ENCODE results near the gene ROBO2. TPM values are rescaled to one million over a fixed set of nuclear protein-coding genes. Genes with fewer than 3 reads are reported as not detected.
A peak's percentile ranks its signal among the peaks of the same experiment; 100 is the strongest.

ROBO2 gene
- total and polyA plus RNA-seq, 7 donors: 0.23 to 2.9 (median 0.38) TPM; not detected in 1

DNA sequence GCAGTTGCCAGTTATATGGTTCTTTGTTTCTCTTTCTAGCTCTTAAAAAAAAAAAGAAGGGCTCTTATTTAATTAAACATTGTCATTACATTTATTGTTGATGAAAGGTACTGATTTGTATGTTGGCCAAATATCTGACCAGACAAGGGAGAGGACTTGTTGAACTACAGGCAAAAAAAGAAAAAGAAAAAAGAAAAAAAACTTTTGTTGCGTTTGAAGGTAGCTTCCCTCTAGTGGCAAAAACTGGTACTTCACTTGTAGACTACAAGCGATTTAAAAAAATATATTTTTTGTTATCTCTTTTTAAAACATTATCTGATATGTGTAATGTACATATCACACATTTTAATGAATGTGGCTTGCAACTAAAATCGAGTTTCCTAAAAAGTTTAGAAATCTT, 280.6 kb downstream of the ROBO2 start:
- no peak overlapping the region for H3K27ac ChIP-seq
- DNase-seq: no peak
- intact Hi-C loops (cut with DNase I): no loop called here
- H3K4me1 ChIP-seq: no peaks in the 10 kb centered on the region
- 4 to 9% methylated on average over 3 of the region's 3 CpGs for WGBS, 2 donors
- H3K27me3 ChIP-seq: no peaks in the 10 kb centered on the region
- no peak overlapping the region for H3K4me3 ChIP-seq
- no peaks in the 10 kb centered on the region for H3K9me3 ChIP-seq
- no peaks in the 10 kb centered on the region for H3K36me3 ChIP-seq
- no peak for TF ChIP-seq EP300 (IDR thresholded peaks at IDR 0.05)
- TF ChIP-seq, protein P1, sequence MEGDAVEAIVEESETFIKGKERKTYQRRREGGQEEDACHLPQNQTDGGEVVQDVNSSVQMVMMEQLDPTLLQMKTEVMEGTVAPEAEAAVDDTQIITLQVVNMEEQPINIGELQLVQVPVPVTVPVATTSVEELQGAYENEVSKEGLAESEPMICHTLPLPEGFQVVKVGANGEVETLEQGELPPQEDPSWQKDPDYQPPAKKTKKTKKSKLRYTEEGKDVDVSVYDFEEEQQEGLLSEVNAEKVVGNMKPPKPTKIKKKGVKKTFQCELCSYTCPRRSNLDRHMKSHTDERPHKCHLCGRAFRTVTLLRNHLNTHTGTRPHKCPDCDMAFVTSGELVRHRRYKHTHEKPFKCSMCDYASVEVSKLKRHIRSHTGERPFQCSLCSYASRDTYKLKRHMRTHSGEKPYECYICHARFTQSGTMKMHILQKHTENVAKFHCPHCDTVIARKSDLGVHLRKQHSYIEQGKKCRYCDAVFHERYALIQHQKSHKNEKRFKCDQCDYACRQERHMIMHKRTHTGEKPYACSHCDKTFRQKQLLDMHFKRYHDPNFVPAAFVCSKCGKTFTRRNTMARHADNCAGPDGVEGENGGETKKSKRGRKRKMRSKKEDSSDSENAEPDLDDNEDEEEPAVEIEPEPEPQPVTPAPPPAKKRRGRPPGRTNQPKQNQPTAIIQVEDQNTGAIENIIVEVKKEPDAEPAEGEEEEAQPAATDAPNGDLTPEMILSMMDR (IDR thresholded peaks at IDR 0.05): peak in 3 of 4 experiments; percentile 22 to 75 (median 32)

DNA sequence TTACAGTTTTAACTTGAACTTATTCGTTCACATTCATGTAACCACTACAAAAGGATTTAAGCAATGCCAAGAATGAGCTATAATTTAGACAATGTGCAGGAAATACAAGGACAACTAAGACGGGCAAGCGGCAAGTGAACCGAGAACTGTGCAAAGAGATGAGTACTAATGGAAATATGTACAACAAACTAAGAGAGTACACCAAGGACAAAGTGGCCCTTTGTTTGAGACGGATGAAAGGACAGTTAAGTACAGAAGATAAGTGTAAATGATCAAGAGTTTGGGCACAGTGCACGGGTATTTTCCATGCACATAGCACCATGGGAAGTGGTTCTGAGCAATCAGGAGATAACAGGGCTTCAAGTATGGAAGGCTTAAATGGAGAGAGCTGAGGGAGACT, 281.7 kb downstream of the ROBO2 start:
- Histone ChIP-seq H3K27ac (no peak overlapping the region), H3K36me3 (no peaks in the 10 kb centered on the region), H3K4me1 (no peaks in the 10 kb centered on the region), H3K9me3 (no peaks in the 10 kb centered on the region), H3K4me3 (no peak overlapping the region), H3K27me3 (no peaks in the 10 kb centered on the region)
- intact Hi-C loops (cut with DNase I): no loop called here
- no peak for TF ChIP-seq EP300 (IDR thresholded peaks at IDR 0.05)
- TF ChIP-seq, protein P1 (IDR thresholded peaks at IDR 0.05): no peak
- no peak for TF ChIP-seq POLR2AphosphoS5 (IDR thresholded peaks at IDR 0.05)
- TF ChIP-seq POLR2A (IDR thresholded peaks at IDR 0.05): no peak
- DNase-seq: no peak
- 41 to 74% methylated on average over 6 of the region's 6 CpGs for WGBS, 2 donors

DNA sequence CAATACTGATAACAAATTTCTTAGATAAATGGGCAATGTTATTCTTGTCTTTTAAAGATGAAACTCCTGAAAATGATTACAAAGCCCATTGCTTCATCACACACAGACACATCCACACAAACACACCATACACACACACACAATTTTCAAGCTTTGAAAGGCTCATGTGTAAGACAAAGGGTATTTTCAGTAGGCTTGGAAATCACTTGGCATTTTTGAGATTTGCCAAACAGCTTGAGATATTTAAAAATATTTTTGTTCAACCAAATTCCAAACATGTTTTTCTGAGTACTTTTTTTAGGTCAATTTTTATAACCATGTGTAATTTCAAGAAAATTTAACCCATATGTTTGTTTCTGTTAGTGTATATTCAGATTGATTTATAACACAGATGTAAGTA, 283.7 kb downstream of the ROBO2 start:
- Histone ChIP-seq H3K27ac (no peak overlapping the region), H3K4me3 (no peak overlapping the region), H3K36me3 (no peaks in the 10 kb centered on the region), H3K4me1 (peaks cover 0 to under 1% (median 0%) of the 10 kb centered on the region in 4 donors), H3K9me3 (no peaks in the 10 kb centered on the region), H3K27me3 (no peaks in the 10 kb centered on the region)
- TF ChIP-seq POLR2AphosphoS5 (IDR thresholded peaks at IDR 0.05) (no peak), POLR2A (IDR thresholded peaks at IDR 0.05) (no peak), EP300 (IDR thresholded peaks at IDR 0.05) (no peak)
- TF ChIP-seq, protein P1 (IDR thresholded peaks at IDR 0.05): no peak
- intact Hi-C loops (cut with DNase I): no loop called here
- DNase-seq: no peak

DNA sequence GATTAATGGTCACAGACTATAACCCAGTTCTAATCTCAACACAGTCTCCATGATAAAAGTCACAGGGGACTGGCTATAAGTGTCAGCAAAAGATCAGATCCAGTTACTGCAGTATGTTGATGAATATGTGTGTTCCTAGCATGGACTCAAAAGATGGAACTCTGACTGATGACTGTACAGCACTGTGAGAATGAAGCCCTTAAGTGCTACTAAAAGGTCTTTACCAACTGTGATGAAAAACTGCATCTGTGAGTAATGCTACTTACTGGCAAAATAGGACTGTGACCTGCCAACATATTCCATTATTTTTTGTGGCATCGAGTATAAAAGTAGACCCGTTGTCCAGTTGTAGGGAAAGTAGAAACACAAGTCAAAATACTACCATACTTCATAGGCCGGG, 284.2 kb downstream of the ROBO2 start:
- no peak for TF ChIP-seq EP300 (IDR thresholded peaks at IDR 0.05)
- TF ChIP-seq POLR2A (IDR thresholded peaks at IDR 0.05): no peak
- no peak for TF ChIP-seq POLR2AphosphoS5 (IDR thresholded peaks at IDR 0.05)
- TF ChIP-seq, protein P1 (IDR thresholded peaks at IDR 0.05): no peak
- DNase-seq: no peak
- intact Hi-C loops (cut with DNase I): no loop called here
- Histone ChIP-seq H3K27ac (no peak overlapping the region), H3K4me3 (no peak overlapping the region), H3K36me3 (no peaks in the 10 kb centered on the region), H3K9me3 (no peaks in the 10 kb centered on the region), H3K4me1 (peaks cover 0 to 5% (median 0%) of the 10 kb centered on the region in 4 donors), H3K27me3 (no peaks in the 10 kb centered on the region)
- 91 to 95% methylated on average over 3 of the region's 3 CpGs for WGBS, 2 donors

DNA sequence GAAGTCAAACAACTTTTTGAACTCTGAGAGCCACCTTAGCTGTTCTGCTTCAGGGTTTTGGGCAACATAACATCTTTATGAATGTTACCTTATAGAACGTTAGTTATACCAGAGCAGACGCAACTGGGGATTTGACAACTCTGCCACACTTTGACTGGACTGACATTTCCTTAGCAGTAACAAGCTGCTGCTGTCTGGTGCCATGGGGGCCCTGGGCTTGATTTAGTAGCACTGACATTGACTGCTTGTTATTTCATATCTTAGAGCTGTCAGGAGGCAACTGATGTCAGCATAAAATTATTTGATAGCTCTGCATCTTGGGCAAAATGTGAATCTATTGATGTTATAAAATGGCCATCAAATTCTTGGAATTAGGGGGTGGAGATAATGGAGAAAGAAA, 285.4 kb downstream of the ROBO2 start:
- Histone ChIP-seq H3K4me3 (no peak overlapping the region), H3K27me3 (no peaks in the 10 kb centered on the region), H3K36me3 (no peaks in the 10 kb centered on the region), H3K27ac (no peak overlapping the region), H3K4me1 (peaks cover 0 to 9% (median 0%) of the 10 kb centered on the region in 4 donors), H3K9me3 (no peaks in the 10 kb centered on the region)
- WGBS, 2 donors: 83 to 90% methylated on average over 2 of the region's 2 CpGs
- intact Hi-C loops (cut with DNase I): no loop called here
- TF ChIP-seq POLR2AphosphoS5 (IDR thresholded peaks at IDR 0.05): no peak
- no peak for TF ChIP-seq EP300 (IDR thresholded peaks at IDR 0.05)
- no peak for TF ChIP-seq POLR2A (IDR thresholded peaks at IDR 0.05)
- TF ChIP-seq, protein P1 (IDR thresholded peaks at IDR 0.05): no peak
- DNase-seq: no peak
